ENCODE results near the gene SLC6A6. TPM values are rescaled to one million over a fixed set of nuclear protein-coding genes. Genes with fewer than 3 reads are reported as not detected.

The SLC6A6 gene
- total RNA-seq, 1 experiment from 2014 or later = 72.6 TPM

DNA sequence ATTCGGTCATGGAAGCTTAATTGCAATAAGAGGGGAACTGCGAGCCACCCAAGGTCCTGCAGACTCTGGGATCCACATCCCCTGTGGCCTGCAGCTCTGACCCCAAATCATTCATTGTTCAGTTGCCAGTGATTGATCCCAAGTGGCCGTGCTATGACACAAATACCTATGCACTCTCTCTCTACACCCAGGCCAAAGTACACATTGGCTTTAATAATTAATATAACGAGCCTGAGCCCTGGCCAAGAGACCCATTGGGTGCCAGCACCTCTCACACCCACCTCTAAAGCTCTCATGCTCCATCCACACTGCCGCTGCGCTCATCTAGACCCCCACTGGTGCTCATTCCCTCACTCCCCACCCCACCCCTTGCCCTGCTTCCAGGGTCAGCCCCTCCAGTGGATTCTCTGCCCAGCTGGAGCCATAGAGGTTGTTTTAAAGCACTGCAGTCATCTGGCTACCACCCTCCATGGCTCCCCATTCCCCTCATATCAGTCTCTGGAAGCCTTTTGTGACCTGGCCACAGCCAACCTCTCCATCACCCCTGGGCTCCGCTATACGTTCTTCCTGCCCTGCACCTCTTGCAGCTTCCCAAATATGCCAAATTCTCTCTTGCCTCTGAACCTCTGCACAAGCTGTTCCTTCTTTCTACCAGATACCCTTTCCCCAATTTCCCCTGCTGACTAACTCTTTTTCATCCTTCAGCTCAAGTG is 37.7 kb upstream of the SLC6A6 start:
- no peak overlapping the region for H4K5ac ChIP-seq (ENCODE audit: insufficient read length, low read depth, low read length)
- no peak overlapping the region for H4K91ac ChIP-seq (ENCODE audit: insufficient read length, low read depth, low read length)
- H2BK120ac ChIP-seq (ENCODE audit: low read depth, low read length, poor library complexity, severe bottlenecking) = no peak overlapping the region
- no peak overlapping the region for H4K8ac ChIP-seq (replicated peaks; ENCODE audit: insufficient read length, low read depth, low read length)
- no peaks in the 10 kb centered on the region for H3K4me1 ChIP-seq (ENCODE audit: insufficient read depth, low read length)
- no peak overlapping the region for H2BK12ac ChIP-seq (ENCODE audit: insufficient read length, low read depth, low read length)
- no peak overlapping the region for H3T11ph ChIP-seq (ENCODE audit: low read length)
- DNase-seq = no peak
- Mint-ChIP-seq H3K4me3 (no peak overlapping the region), H3K4me1 (peaks cover 20 to 28% of the 10 kb centered on the region in 2 experiments), H3K27me3 (ENCODE audit: low read depth) (peaks cover 18% of the 10 kb centered on the region), H3K36me3 (ENCODE audit: insufficient read depth in 1 of 3, low read depth in 3 of 3) (no peaks in the 10 kb centered on the region), H3K27ac (peak overlapping the region in 2 of 3 experiments; percentile 8 to 78; a peak in 3 of 7 replicates), H3K9me3 (no peaks in the 10 kb centered on the region; a peak in 2 of 5 replicates)
- no peak overlapping the region for H3K14ac ChIP-seq (ENCODE audit: insufficient read depth, low read length)
- H3K4me2 ChIP-seq (ENCODE audit: insufficient read depth, insufficient read length, low read length) = no peak overlapping the region
- no peak overlapping the region for H2BK20ac ChIP-seq (ENCODE audit: low read depth, low read length, poor library complexity, severe bottlenecking)
- WGBS (ENCODE audit: extremely low coverage, insufficient read length, low lambda C conversion rate) = no CpG with 5 or more reads among the region's 8 CpGs
- no peak overlapping the region for H3K4ac ChIP-seq (ENCODE audit: low read depth, low read length)
- H2BK15ac ChIP-seq (ENCODE audit: low read depth, low read length) = no peak overlapping the region
- TF ChIP-seq, protein P1, sequence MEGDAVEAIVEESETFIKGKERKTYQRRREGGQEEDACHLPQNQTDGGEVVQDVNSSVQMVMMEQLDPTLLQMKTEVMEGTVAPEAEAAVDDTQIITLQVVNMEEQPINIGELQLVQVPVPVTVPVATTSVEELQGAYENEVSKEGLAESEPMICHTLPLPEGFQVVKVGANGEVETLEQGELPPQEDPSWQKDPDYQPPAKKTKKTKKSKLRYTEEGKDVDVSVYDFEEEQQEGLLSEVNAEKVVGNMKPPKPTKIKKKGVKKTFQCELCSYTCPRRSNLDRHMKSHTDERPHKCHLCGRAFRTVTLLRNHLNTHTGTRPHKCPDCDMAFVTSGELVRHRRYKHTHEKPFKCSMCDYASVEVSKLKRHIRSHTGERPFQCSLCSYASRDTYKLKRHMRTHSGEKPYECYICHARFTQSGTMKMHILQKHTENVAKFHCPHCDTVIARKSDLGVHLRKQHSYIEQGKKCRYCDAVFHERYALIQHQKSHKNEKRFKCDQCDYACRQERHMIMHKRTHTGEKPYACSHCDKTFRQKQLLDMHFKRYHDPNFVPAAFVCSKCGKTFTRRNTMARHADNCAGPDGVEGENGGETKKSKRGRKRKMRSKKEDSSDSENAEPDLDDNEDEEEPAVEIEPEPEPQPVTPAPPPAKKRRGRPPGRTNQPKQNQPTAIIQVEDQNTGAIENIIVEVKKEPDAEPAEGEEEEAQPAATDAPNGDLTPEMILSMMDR (conservative IDR thresholded peaks at IDR 0.05) = no peak
- no peak overlapping the region for H3K9ac ChIP-seq (ENCODE audit: extremely low read depth, insufficient read length, low read length)
- no peak overlapping the region for H3K27ac ChIP-seq (ENCODE audit: insufficient read length, low read depth, low read length)
- no peaks in the 10 kb centered on the region; the same call in 1 of the 2 replicates for H3K27me3 ChIP-seq (ENCODE audit: insufficient read depth, low read length)
- no peaks in the 10 kb centered on the region for H3K79me2 ChIP-seq (ENCODE audit: insufficient read depth, low read length)
- H2AFZ ChIP-seq (ENCODE audit: low read length) = no peak overlapping the region
- no peak overlapping the region for H3K18ac ChIP-seq (ENCODE audit: insufficient read length, low read depth, low read length)
- no peaks in the 10 kb centered on the region for H3K9me3 ChIP-seq (ENCODE audit: control insufficient read depth, low read depth, low read length)
- H4K20me1 ChIP-seq (ENCODE audit: control insufficient read depth, insufficient read depth, insufficient read length) = no peaks in the 10 kb centered on the region
- H2BK5ac ChIP-seq (ENCODE audit: insufficient read length, low read length) = no peak overlapping the region
- H3K56ac ChIP-seq (ENCODE audit: insufficient read length, low read depth, low read length) = no peak overlapping the region
- H3K79me1 ChIP-seq (ENCODE audit: insufficient read depth, low read depth, low read length, poor library complexity, severe bottlenecking) = no peaks in the 10 kb centered on the region
- no peak overlapping the region for H2AK5ac ChIP-seq (ENCODE audit: insufficient read length, low read length)
- no peak overlapping the region for H3K23ac ChIP-seq (ENCODE audit: insufficient read length, low read depth, low read length)
- no peaks in the 10 kb centered on the region for H3K23me2 ChIP-seq (ENCODE audit: insufficient read length, low read depth, low read length, poor library complexity, severe bottlenecking)

Measured in H9 (cell line).